T-helper 1 cell treated with Interleukin-12 subunit alpha and Interleukin-12 subunit beta and Interleukin-4 antibody, amounts not matched to agents 30 μg/mL and 1 μg/mL, for 36 hours (primary cell): Measurements from ENCODE around the gene ATP5F1D.
A peak's percentile ranks its signal among the peaks of the same experiment; 100 is the strongest.

Source experiments
- H3K27ac Mint-ChIP-seq: one replicate; pipeline ENCODE4 v1.8.0; 2021; ENCODE audit warnings: mild to moderate bottlenecking, mixed read lengths
- H3K27me3 Mint-ChIP-seq: one replicate; pipeline ENCODE4 v1.8.0; 2021; ENCODE audit warnings: low read depth, mixed read lengths
- H3K36me3 Mint-ChIP-seq: one replicate; pipeline ENCODE4 v1.8.0; 2021; ENCODE audit warnings: low read depth, mixed read lengths
- H3K4me1 Mint-ChIP-seq: one replicate; pipeline ENCODE4 v1.8.0; 2021; ENCODE audit warnings: low read depth, mixed read lengths
- H3K4me3 Mint-ChIP-seq: one replicate; pipeline ENCODE4 v1.8.0; 2021; ENCODE audit warnings: mild to moderate bottlenecking, moderate library complexity, mixed read lengths
- H3K9me3 Mint-ChIP-seq: one replicate; pipeline ENCODE4 v1.8.0; 2021; ENCODE audit warnings: mixed read lengths

Gene ATP5F1D

GRCh38 chr19:1262623-1263123 is 21.1 kb downstream of the ATP5F1D start:
- H3K4me3 Mint-ChIP-seq = no peak overlapping the region
- no peak overlapping the region for H3K27ac Mint-ChIP-seq
- no peaks in the 10 kb centered on the region for H3K9me3 Mint-ChIP-seq
- H3K4me1 Mint-ChIP-seq = peaks cover 38% of the 10 kb centered on the region
- no peaks in the 10 kb centered on the region for H3K27me3 Mint-ChIP-seq
- peaks cover 9% of the 10 kb centered on the region for H3K36me3 Mint-ChIP-seq

GRCh38 chr19:1263188-1263587 is 21.6 kb downstream of the ATP5F1D start:
- Mint-ChIP-seq H3K27me3 (no peaks in the 10 kb centered on the region), H3K4me3 (no peak overlapping the region), H3K4me1 (peaks cover 36% of the 10 kb centered on the region), H3K9me3 (no peaks in the 10 kb centered on the region), H3K27ac (no peak overlapping the region), H3K36me3 (peaks cover 5% of the 10 kb centered on the region)

- H3K4me3 Mint-ChIP-seq = peak overlapping the region; percentile 40
- H3K27me3 Mint-ChIP-seq = no peaks in the 10 kb centered on the region
- peaks cover under 1% of the 10 kb centered on the region for H3K36me3 Mint-ChIP-seq
- H3K9me3 Mint-ChIP-seq = no peaks in the 10 kb centered on the region
- peaks cover 32% of the 10 kb centered on the region for H3K4me1 Mint-ChIP-seq
- H3K27ac Mint-ChIP-seq = peak overlapping the region; percentile 36
Measured at GRCh38 chr19:1264801-1265614, 23.5 kb downstream of the ATP5F1D start.

GRCh38 chr19:1265615-1266128 is 24.1 kb downstream of the ATP5F1D start:
- no peak overlapping the region for H3K27ac Mint-ChIP-seq
- H3K4me1 Mint-ChIP-seq = peaks cover 37% of the 10 kb centered on the region
- no peaks in the 10 kb centered on the region for H3K9me3 Mint-ChIP-seq
- no peaks in the 10 kb centered on the region for H3K27me3 Mint-ChIP-seq
- peaks cover 5% of the 10 kb centered on the region for H3K36me3 Mint-ChIP-seq
- peak overlapping the region; percentile 40 for H3K4me3 Mint-ChIP-seq

GRCh38 chr19:1266129-1266915 is 24.8 kb downstream of the ATP5F1D start:
- Mint-ChIP-seq H3K9me3 (no peaks in the 10 kb centered on the region), H3K27me3 (no peaks in the 10 kb centered on the region), H3K4me1 (peaks cover 42% of the 10 kb centered on the region), H3K4me3 (peak overlapping the region; percentile 50), H3K27ac (no peak overlapping the region), H3K36me3 (peaks cover 11% of the 10 kb centered on the region)

- Mint-ChIP-seq H3K36me3 (peaks cover 18% of the 10 kb centered on the region), H3K27me3 (no peaks in the 10 kb centered on the region), H3K4me1 (peaks cover 42% of the 10 kb centered on the region), H3K4me3 (peak overlapping the region; percentile 59), H3K9me3 (no peaks in the 10 kb centered on the region), H3K27ac (peak overlapping the region; percentile 38)
Measured at GRCh38 chr19:1266916-1267476, 25.4 kb downstream of the ATP5F1D start.

- Mint-ChIP-seq H3K27ac (peak overlapping the region; percentile 38), H3K9me3 (no peaks in the 10 kb centered on the region), H3K4me3 (peak overlapping the region; percentile 59), H3K4me1 (peaks cover 45% of the 10 kb centered on the region), H3K27me3 (no peaks in the 10 kb centered on the region), H3K36me3 (peaks cover 23% of the 10 kb centered on the region)
Measured at GRCh38 chr19:1267477-1268225, 26.1 kb downstream of the ATP5F1D start.

GRCh38 chr19:1268226-1269064 is 26.9 kb downstream of the ATP5F1D start:
- H3K27ac Mint-ChIP-seq = peak overlapping the region; percentile 76
- peaks cover 28% of the 10 kb centered on the region for H3K36me3 Mint-ChIP-seq
- no peaks in the 10 kb centered on the region for H3K27me3 Mint-ChIP-seq
- H3K4me1 Mint-ChIP-seq = peaks cover 47% of the 10 kb centered on the region
- no peaks in the 10 kb centered on the region for H3K9me3 Mint-ChIP-seq
- H3K4me3 Mint-ChIP-seq = peak overlapping the region; percentile 80

GRCh38 chr19:1269065-1269477 is 27.5 kb downstream of the ATP5F1D start, which contains the start of gene CIRBP:
Gene CIRBP (plus strand): TSS chr19:1269332. CDS start chr19:1270934, 1,602 bp downstream.
- no peaks in the 10 kb centered on the region for H3K27me3 Mint-ChIP-seq
- H3K4me3 Mint-ChIP-seq = peak within 1 kb of the TSS; percentile 93
- H3K27ac Mint-ChIP-seq = peak within 1 kb of the TSS; percentile 88
- no peaks in the 10 kb centered on the region for H3K9me3 Mint-ChIP-seq
- peaks cover 35% of the 10 kb centered on the region for H3K36me3 Mint-ChIP-seq
- peaks cover 53% of the 10 kb centered on the region for H3K4me1 Mint-ChIP-seq

- Mint-ChIP-seq H3K4me1 (peaks cover 54% of the 10 kb centered on the region), H3K27ac (peak overlapping the region; percentile 79), H3K4me3 (peak overlapping the region; percentile 93), H3K36me3 (peaks cover 35% of the 10 kb centered on the region), H3K9me3 (no peaks in the 10 kb centered on the region), H3K27me3 (no peaks in the 10 kb centered on the region)
Measured at GRCh38 chr19:1269478-1270212, 28.1 kb downstream of the ATP5F1D start.

GRCh38 chr19:1270213-1270853 is 28.8 kb downstream of the ATP5F1D start:
- no peaks in the 10 kb centered on the region for H3K27me3 Mint-ChIP-seq
- peak overlapping the region; percentile 79 for H3K27ac Mint-ChIP-seq
- H3K9me3 Mint-ChIP-seq = no peaks in the 10 kb centered on the region
- H3K36me3 Mint-ChIP-seq = peaks cover 35% of the 10 kb centered on the region
- H3K4me1 Mint-ChIP-seq = peaks cover 51% of the 10 kb centered on the region
- peak overlapping the region; percentile 93 for H3K4me3 Mint-ChIP-seq

GRCh38 chr19:1270854-1271527 is 29.4 kb downstream of the ATP5F1D start:
- peak overlapping the region; percentile 79 for H3K27ac Mint-ChIP-seq
- no peaks in the 10 kb centered on the region for H3K9me3 Mint-ChIP-seq
- no peaks in the 10 kb centered on the region for H3K27me3 Mint-ChIP-seq
- peak overlapping the region; percentile 93 for H3K4me3 Mint-ChIP-seq
- peaks cover 35% of the 10 kb centered on the region for H3K36me3 Mint-ChIP-seq
- peaks cover 49% of the 10 kb centered on the region for H3K4me1 Mint-ChIP-seq
